Measurements from ENCODE around the gene RAF1.
A peak's percentile ranks its signal among the peaks of the same experiment; 100 is the strongest.
"Not testable (repeated sequence)": the region's sequence is repeated elsewhere in the genome, so short reads cannot be mapped to it uniquely, and the experiment has no call there.

Gene RAF1

GRCh38 chr3:12663936-12664908, at the start of gene RAF1:
TSS of gene RAF1 (minus strand) at chr3:12664117. CDS start at chr3:12618721, 45,396 bp downstream.
- TF ChIP-seq POLR2A (IDR thresholded peaks at IDR 0.05; ENCODE audit: low read depth, low read length) = peak; percentile 47
- FAIRE-seq (peak; percentile 69), DNase-seq (ENCODE audit: insufficient read length, low spot score) (peak; percentile 90)

DNA sequence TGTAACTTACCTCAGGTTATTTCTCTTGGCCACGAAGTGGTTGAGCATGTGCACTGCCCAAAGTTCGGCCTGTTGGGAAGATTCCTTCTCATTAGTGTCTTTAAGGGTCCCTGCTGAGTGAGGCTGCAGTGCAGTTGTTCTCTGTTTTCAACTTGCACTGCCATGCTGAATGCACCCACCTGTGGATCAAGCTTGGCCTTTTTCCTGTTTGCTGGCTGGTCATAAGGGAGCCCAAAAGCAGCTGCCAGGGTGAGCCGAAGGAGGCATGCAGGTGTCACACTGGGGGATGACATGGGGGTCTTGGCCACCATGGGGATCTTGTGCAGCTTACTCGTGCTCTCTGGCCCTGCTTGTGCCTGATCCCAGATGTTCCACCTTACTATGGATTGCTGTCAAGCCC, 46.1 kb upstream of the RAF1 start:
- no peak for DNase-seq (ENCODE audit: insufficient read length, low spot score)
- FAIRE-seq = no peak
- TF ChIP-seq POLR2A (IDR thresholded peaks at IDR 0.05; ENCODE audit: low read depth, low read length) = no peak

DNA sequence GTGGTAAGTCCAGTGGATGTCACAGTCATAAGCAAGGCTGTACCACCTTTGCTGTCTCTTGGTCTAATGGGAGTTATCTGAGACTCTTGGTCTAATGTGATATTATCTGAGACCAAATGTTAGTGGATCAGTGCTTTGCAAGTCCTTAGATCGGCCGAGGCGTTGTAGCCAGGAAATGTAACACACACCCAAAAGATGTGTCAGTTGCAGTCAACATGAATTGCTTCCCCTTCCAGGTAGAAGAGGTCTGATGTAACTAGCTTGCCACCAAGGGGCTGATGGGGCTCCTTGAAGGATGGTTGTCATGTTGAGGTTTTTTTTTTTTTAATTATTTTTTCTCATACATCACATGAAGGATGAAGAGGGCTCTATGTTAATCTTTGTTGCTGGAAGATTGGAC, 45.4 kb upstream of the RAF1 start:
- no peak for DNase-seq (ENCODE audit: insufficient read length, low spot score)

GRCh38 chr3:12708584-12709192, 44.8 kb upstream of the RAF1 start:
- peak; percentile 74 for DNase-seq (ENCODE audit: insufficient read length, low spot score)
- no peak for TF ChIP-seq POLR2A (IDR thresholded peaks at IDR 0.05; ENCODE audit: low read depth, low read length)
- peak; percentile 78 for FAIRE-seq

More for the DNA sequence above, 45.4 kb upstream of the RAF1 start:
- no peak for FAIRE-seq
- TF ChIP-seq POLR2A (IDR thresholded peaks at IDR 0.05; ENCODE audit: low read depth, low read length) = no peak

DNA sequence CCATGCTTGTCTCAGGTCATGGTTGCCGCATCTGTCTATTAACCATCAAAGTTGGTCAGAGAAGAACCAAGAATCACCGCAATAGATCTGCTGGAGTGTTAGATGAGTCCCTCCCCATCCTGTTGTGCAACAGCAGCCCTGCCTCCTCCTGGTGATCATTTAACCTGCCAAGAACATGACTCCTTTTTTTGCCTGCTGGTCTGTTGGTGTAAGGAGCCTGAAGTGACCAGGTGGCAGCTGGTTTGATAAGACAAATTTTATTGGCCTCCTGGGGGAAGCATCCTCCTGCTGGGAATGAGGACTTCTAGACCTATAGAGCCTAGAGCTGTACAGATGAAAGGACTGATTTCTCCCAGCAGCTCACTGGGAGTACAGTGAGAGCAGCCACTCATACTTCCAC, 43.5 kb upstream of the RAF1 start:
- no peak for DNase-seq (ENCODE audit: insufficient read length, low spot score)
- no peak for TF ChIP-seq POLR2A (IDR thresholded peaks at IDR 0.05; ENCODE audit: low read depth, low read length)
- no peak for FAIRE-seq

DNA sequence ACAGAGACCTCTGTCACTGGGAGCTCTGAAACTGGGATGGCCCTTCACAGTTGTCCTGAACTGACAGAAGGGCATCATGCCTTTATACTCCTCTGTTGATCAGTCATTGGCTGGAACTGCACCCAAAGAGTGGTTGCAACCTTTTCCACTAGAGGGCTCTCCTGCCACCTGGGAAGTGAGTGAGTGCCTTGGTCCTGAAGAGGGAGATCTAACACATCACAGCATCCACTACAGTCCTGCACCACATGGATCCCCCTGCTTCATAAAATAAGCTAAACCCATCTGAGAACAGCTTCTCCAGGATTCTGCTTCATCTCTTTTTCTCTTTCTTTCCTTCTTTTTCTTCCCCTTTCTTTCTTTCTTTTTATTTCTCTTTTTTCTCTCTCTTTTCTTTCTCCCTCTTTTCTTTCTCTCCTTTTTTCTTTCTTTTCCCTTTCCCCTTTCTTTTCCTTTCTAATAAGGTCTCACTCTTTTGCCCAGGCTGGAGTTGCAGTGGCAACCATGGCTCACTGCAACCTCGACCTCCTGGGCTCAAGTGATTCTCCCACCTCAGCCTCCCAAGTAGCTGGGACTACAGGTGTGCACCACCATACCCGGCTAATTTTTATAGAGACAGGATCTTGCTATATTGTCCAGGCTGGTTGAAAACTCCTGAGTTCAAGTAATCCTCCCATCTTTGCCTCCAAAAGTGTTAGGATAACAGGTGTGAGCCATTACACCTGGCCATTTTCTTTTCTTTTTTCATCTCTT, 42.8 kb upstream of the RAF1 start:
- no peak for TF ChIP-seq POLR2A (IDR thresholded peaks at IDR 0.05; ENCODE audit: low read depth, low read length)
- DNase-seq (ENCODE audit: insufficient read length, low spot score) = peak; percentile 55
- peak; percentile 71 for FAIRE-seq

DNA sequence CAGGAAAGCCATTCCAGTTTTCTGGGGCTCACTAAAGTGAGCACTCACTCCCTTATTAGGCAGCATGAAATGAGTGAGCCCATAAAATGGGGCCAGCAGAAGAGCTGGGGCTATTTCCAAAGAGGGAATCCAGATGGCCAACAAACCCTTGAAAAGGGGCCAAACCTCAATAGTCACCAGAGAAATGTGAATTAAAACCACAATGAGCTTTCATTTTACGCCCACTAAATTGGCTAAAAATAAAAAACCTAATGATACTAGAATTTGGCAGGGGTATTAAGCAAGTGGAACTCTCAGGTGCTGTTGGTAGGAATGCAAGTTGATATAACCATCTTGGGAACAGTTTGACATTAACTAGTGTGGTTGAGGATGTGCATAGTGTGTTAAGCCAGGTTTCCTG, 42.1 kb upstream of the RAF1 start:
- no peak for FAIRE-seq
- no peak for TF ChIP-seq POLR2A (IDR thresholded peaks at IDR 0.05; ENCODE audit: low read depth, low read length)
- DNase-seq (ENCODE audit: insufficient read length, low spot score) = no peak

GRCh38 chr3:12705374-12705926, 41.5 kb upstream of the RAF1 start:
- TF ChIP-seq POLR2A (IDR thresholded peaks at IDR 0.05; ENCODE audit: low read depth, low read length) = no peak
- FAIRE-seq = no peak
- no peak for DNase-seq (ENCODE audit: insufficient read length, low spot score)

- FAIRE-seq = no peak
- no peak for TF ChIP-seq POLR2A (IDR thresholded peaks at IDR 0.05; ENCODE audit: low read depth, low read length)
- no peak for DNase-seq (ENCODE audit: insufficient read length, low spot score)
Observed at GRCh38 chr3:12702501-12702900, 38.6 kb upstream of the RAF1 start.

DNA sequence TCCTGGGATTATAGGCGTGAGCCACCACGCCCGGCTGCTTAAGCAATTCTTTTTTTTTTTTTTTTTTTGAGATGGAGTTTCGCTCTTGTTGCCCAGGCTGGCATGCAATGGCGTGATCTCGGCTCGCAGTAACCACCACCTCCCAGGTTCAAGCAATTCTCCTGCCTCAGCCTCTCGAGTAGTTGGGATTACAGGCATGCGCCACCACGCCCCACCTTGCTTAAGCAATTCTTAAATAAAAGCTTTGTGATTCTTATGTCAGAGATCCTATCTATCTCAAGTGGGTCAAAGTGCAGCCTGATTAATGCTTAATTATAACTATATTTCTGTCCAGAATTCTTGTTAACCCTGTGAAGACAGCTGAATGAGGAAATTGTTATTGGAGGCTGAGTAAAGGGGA, 37.7 kb upstream of the RAF1 start:
- not testable (repeated sequence) for DNase-seq (ENCODE audit: insufficient read length, low spot score)

DNA sequence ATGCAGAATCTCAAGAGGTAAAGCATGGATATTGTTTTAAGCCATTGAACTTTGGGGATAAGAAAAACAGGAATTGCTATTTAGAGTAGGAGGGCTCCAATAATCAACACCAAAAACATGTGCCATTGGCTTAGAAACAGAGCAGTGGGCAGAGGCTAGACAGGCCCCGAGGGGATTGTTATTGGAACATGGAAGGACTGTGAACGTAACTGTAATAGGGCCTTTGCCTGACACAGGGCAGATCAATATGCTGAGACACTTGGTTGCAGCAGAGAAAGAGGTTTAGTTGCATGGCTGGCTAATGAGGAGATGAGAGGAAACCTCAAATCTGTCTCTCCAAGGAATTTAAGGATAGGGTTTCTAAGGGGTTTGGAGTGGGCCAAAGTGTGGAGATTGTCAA, 36.9 kb upstream of the RAF1 start:
- no peak for TF ChIP-seq POLR2A (IDR thresholded peaks at IDR 0.05; ENCODE audit: low read depth, low read length)
- FAIRE-seq (no peak), DNase-seq (ENCODE audit: insufficient read length, low spot score) (no peak)

More for the DNA sequence above, 37.7 kb upstream of the RAF1 start:
- not testable (repeated sequence) for FAIRE-seq

DNA sequence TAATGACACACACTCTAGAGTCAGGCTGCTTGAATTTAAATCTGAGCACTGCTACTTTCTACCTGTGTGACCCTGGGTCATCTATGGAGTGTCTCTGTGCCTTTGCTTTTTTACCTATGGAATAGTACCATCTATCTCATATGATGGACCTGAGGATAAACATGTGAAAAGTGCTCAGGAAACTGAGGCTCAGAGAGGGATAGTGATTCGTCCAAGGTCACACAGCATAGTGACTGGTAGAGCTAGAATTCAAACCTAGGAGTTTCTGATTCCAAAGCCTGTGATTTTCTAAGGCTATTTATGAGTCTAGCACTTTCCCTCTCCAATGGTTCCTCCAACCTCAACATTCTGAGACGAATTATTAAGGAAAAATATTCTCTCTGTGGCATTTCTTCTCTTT, 32.0 kb upstream of the RAF1 start:
- FAIRE-seq = no peak
- no peak for TF ChIP-seq POLR2A (IDR thresholded peaks at IDR 0.05; ENCODE audit: low read depth, low read length)
- no peak for DNase-seq (ENCODE audit: insufficient read length, low spot score)

- no peak for TF ChIP-seq POLR2A (IDR thresholded peaks at IDR 0.05; ENCODE audit: low read depth, low read length)
- FAIRE-seq = no peak
- DNase-seq (ENCODE audit: insufficient read length, low spot score) = no peak
Observed at GRCh38 chr3:12695112-12695511, 31.2 kb upstream of the RAF1 start.

- DNase-seq (ENCODE audit: insufficient read length, low spot score) = no peak
- FAIRE-seq = no peak
- TF ChIP-seq POLR2A (IDR thresholded peaks at IDR 0.05; ENCODE audit: low read depth, low read length) = no peak
Observed at GRCh38 chr3:12692444-12692843, 28.5 kb upstream of the RAF1 start.

Data from H54 (cell line).